WTC11 (cell line): Measurements from ENCODE around the gene FNBP1L. TPM values are rescaled to one million over a fixed set of nuclear protein-coding genes. Genes with fewer than 3 reads are reported as not detected.

Source experiments
- ATAC-seq: fragments of 200-7000 bp; cut with Tn5 transposase; 2 replicates; pipeline ENCODE4 v1.10.0; 2021; ENCODE audit warnings: mild to moderate bottlenecking, moderate library complexity
- CTCF ChIA-PET: fragments of 300-600 bp; sonication (Branson Sonifier 250); formaldehyde crosslinking; loops from one replicate; lab custom pipeline; 2021; ENCODE audit warnings: antibody characterized with exemption; lab: Charles Lee
- POLR2A ChIA-PET: fragments of 350-600 bp; sonication (Branson Sonifier 250); formaldehyde crosslinking; loops from one replicate; lab custom pipeline; 2021; ENCODE audit warnings: antibody characterized with exemption; lab: Charles Lee
- DNase-seq: peaks from one replicate; pipeline ENCODE4 v3.0.0; 2021; ENCODE audit warnings: low spot score
- H3K27ac Mint-ChIP-seq: 2 replicates; pipeline ENCODE4 v1.8.0; 2021; ENCODE audit warnings: mixed read lengths
- H3K27me3 Mint-ChIP-seq: 2 replicates; pipeline ENCODE4 v1.8.0; 2021; ENCODE audit warnings: low read depth, mild to moderate bottlenecking, moderate library complexity, mixed read lengths
- H3K36me3 Mint-ChIP-seq: 2 replicates; pipeline ENCODE4 v1.8.0; 2021; ENCODE audit warnings: mixed read lengths
- H3K4me1 Mint-ChIP-seq: 2 replicates; pipeline ENCODE4 v1.8.0; 2022; ENCODE audit warnings: mixed read lengths
- H3K4me3 Mint-ChIP-seq: 2 replicates; pipeline ENCODE4 v1.8.0; 2021; ENCODE audit warnings: mild to moderate bottlenecking, moderate library complexity, mixed read lengths
- H3K9me3 Mint-ChIP-seq: 2 replicates; pipeline ENCODE4 v1.8.0; 2021; ENCODE audit warnings: mixed read lengths
- AFF4 ChIP-seq: sonication (generic); formaldehyde crosslinking; IDR thresholded peaks from 2 replicates; pipeline ENCODE4 v1.8.1; 2023; ENCODE audit warnings: mild to moderate bottlenecking, missing genetic modification reagents, borderline replicate concordance
- AR ChIP-seq: fragments of 250-450 bp; sonication (Bioruptor Pico); IDR thresholded peaks from 2 replicates; pipeline ENCODE4 v1.9.0; 2021; ENCODE audit warnings: mild to moderate bottlenecking
- ATF1 ChIP-seq: sonication (generic); formaldehyde crosslinking; IDR thresholded peaks from 2 replicates; pipeline ENCODE4 v1.8.1; 2023; ENCODE audit warnings: mild to moderate bottlenecking, moderate library complexity, missing genetic modification reagents
- CTCF ChIP-seq: fragments of 200-600 bp; IDR thresholded peaks from 2 replicates; pipeline ENCODE4 v1.8.0; 2022; ENCODE audit warnings: antibody characterized with exemption
- JAZF1 ChIP-seq: fragments of 250-450 bp; sonication (Bioruptor Pico); IDR thresholded peaks from 2 replicates; pipeline ENCODE4 v1.9.0; 2021; ENCODE audit warnings: moderate library complexity, mild to moderate bottlenecking, inconsistent platforms
- SMAD4 ChIP-seq: sonication (generic); formaldehyde crosslinking; IDR thresholded peaks from 2 replicates; pipeline ENCODE4 v1.8.0; 2022; ENCODE audit warnings: mild to moderate bottlenecking, missing genetic modification reagents
- ZNF138 ChIP-seq: sonication (generic); formaldehyde crosslinking; conservative IDR thresholded peaks from 2 replicates; pipeline ENCODE4 v1.8.1; 2022; ENCODE audit warnings: mild to moderate bottlenecking, moderate library complexity, missing genetic modification reagents
- ZNF232 ChIP-seq: sonication (generic); formaldehyde crosslinking; IDR thresholded peaks from 2 replicates; pipeline ENCODE4 v1.8.0; 2022; ENCODE audit warnings: mild to moderate bottlenecking, missing genetic modification reagents
- ZNF317 ChIP-seq: sonication (generic); formaldehyde crosslinking; IDR thresholded peaks from 2 replicates; pipeline ENCODE4 v1.8.1; 2023; ENCODE audit warnings: low read depth, mild to moderate bottlenecking, moderate library complexity, missing genetic modification reagents, borderline replicate concordance
- ZNF532 ChIP-seq: fragments of 250-450 bp; sonication (Bioruptor Pico); IDR thresholded peaks from 2 replicates; pipeline ENCODE4 v1.9.0; 2021; ENCODE audit warnings: mild to moderate bottlenecking, borderline replicate concordance
- ZSCAN18 ChIP-seq: fragments of 250-450 bp; sonication (Bioruptor Pico); IDR thresholded peaks from 2 replicates; pipeline ENCODE4 v2.1.2; 2022; ENCODE audit warnings: mild to moderate bottlenecking, moderate library complexity
- total RNA-seq: library from RNA; stranded (reverse); gene quantifications from 3 replicates; pipeline ENCODE4 v1.2.3, GENCODE V29; 2021

The FNBP1L gene
- total RNA-seq, 1 experiment from 2014 or later, result 79.1 TPM

GRCh38 chr1:93440272-93440671 lies 7.6 kb upstream of the FNBP1L start:
- ChIA-PET POLR2A (interaction anchor here (0.6 kb wide), 1 partner anchor 91 kb away, joined by 7 read pairs; no protein-coding TSS in a partner anchor), CTCF (no interaction called here)
- H3K4me3 Mint-ChIP-seq, result no peak overlapping the region
- ATAC-seq (no peak), DNase-seq (no peak)
- H3K27me3 Mint-ChIP-seq, result no peaks in the 10 kb centered on the region
- no peaks in the 10 kb centered on the region for H3K36me3 Mint-ChIP-seq
- H3K27ac Mint-ChIP-seq, result no peak overlapping the region
- H3K9me3 Mint-ChIP-seq, result no peaks in the 10 kb centered on the region
- peaks cover 10% of the 10 kb centered on the region for H3K4me1 Mint-ChIP-seq
- TF ChIP-seq SMAD4 (CRISPR knock-in tag) (no peak), CTCF (no peak), ZNF532 (CRISPR knock-in tag) (no peak), AFF4 (CRISPR knock-in tag) (no peak), ZNF317 (CRISPR knock-in tag) (no peak)
- TF ChIP-seq, all 79 proteins: peak for 0

- H3K27ac Mint-ChIP-seq, result no peak overlapping the region
- H3K4me3 Mint-ChIP-seq, result no peak overlapping the region
- no peaks in the 10 kb centered on the region for H3K27me3 Mint-ChIP-seq
- DNase-seq (no peak), ATAC-seq (no peak)
- no peaks in the 10 kb centered on the region for H3K36me3 Mint-ChIP-seq
- POLR2A ChIA-PET, result no interaction called here
- H3K9me3 Mint-ChIP-seq, result no peaks in the 10 kb centered on the region
- CTCF ChIA-PET, result no interaction called here
- peaks cover 10% of the 10 kb centered on the region for H3K4me1 Mint-ChIP-seq
- no peak for TF ChIP-seq JAZF1 (CRISPR knock-in tag)
- no peak for TF ChIP-seq SMAD4 (CRISPR knock-in tag)
- TF ChIP-seq ATF1, result no peak
- TF ChIP-seq AR (CRISPR knock-in tag), result no peak
- no peak for TF ChIP-seq ZNF232 (CRISPR knock-in tag)
- TF ChIP-seq ZSCAN18 (CRISPR knock-in tag), result no peak
- TF ChIP-seq ZNF138 (CRISPR knock-in tag), result no peak
Observed at GRCh38 chr1:93440706-93441105, 7.2 kb upstream of the FNBP1L start.
